NCI-H446 (cell line): Measurements from ENCODE around the gene OAS3.
"Not testable (repeated sequence)": the region's sequence is repeated elsewhere in the genome, so short reads cannot be mapped to it uniquely, and the experiment has no call there.

ENCODE experiments used
- DNase-seq, 2 experiments: peaks; one replicate each; lab custom pipeline; 2025; lab: John Stamatoyannopoulos, UW

Gene OAS3, protein sequence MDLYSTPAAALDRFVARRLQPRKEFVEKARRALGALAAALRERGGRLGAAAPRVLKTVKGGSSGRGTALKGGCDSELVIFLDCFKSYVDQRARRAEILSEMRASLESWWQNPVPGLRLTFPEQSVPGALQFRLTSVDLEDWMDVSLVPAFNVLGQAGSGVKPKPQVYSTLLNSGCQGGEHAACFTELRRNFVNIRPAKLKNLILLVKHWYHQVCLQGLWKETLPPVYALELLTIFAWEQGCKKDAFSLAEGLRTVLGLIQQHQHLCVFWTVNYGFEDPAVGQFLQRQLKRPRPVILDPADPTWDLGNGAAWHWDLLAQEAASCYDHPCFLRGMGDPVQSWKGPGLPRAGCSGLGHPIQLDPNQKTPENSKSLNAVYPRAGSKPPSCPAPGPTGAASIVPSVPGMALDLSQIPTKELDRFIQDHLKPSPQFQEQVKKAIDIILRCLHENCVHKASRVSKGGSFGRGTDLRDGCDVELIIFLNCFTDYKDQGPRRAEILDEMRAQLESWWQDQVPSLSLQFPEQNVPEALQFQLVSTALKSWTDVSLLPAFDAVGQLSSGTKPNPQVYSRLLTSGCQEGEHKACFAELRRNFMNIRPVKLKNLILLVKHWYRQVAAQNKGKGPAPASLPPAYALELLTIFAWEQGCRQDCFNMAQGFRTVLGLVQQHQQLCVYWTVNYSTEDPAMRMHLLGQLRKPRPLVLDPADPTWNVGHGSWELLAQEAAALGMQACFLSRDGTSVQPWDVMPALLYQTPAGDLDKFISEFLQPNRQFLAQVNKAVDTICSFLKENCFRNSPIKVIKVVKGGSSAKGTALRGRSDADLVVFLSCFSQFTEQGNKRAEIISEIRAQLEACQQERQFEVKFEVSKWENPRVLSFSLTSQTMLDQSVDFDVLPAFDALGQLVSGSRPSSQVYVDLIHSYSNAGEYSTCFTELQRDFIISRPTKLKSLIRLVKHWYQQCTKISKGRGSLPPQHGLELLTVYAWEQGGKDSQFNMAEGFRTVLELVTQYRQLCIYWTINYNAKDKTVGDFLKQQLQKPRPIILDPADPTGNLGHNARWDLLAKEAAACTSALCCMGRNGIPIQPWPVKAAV

DNA sequence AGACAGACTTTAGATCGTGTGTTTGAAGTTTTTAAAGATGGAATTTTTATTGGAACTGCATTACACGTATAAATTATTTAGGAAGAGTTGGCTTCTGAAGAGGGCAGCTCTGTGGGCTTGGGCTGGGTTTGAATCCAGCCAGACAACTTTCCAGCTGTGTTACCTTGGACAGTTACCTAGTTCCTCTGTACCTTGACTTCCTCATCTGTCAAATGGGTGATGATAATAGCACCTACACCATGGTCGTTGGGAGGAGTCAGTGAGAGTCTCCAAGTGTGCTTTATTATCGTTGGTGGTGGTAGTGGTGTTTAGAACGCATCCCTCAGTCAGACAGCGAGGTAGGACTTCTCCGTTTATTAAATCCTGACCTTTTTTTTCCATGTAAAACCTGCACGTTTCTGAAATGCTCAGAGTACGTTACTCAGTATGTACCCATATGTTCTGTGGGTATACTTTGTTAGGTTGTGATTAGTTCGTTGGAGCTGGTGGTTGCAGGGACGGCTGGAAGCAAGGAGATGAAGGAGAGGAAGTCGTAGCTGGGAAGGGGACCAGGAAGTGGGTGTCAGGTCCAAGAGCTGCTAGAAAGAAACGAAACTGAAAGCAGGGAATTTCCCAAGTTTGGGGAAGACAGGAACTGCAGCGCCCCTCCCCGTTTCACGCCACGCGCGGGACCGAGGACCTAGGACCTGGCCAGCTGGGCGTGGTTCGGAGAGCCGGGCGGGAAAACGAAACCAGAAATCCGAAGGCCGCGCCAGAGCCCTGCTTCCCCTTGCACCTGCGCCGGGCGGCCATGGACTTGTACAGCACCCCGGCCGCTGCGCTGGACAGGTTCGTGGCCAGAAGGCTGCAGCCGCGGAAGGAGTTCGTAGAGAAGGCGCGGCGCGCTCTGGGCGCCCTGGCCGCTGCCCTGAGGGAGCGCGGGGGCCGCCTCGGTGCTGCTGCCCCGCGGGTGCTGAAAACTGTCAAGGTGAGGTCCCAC is at the start of gene OAS3:
Gene OAS3 (plus strand): TSS at position 734 of the 979 bp plus-strand sequence. CDS start 57 bp downstream, at position 791.
- DNase-seq = no peak

DNA sequence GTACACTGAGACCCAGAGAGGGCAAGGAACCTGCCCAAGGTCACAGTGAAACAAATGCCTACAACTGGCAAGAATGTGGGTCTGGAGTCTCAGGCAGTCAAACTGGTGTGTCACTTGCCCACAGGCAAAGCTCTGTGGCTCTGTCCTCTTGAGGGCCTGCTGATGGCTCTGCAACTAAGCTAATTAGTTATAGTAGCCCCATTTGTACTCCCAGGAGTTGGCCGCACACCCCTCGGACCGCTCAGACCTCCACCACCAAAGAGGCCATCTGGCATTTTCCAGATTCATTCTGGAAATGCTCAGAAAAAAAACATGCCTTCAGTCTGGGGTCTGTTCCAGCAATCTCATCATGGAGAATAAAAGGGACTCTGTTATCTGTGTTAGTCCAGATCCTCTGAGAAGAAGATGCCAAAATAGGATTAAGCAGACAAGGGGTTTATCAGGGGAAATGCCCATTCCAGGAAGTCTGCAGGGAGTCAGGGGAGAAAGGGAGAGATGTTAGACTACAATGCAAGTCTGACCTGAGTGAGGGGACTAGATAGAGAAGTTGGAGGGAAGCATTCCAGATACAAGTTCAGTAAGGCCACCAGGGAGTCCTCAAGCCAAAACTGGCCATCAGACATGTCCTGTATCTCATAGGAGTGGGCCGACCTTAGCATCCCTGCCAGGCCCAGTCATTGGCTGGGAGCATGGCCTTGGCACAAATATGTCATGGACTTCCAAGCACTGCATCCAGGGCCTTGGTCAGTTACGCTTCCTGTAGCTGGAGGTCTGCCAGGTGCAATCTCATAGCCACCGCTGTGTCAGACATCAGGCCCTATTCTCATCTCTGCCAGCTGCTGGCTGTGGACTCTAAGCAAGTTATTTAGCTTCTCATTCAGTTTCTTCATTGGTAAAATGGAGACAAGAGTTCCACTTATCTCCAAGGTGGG is 46.9 kb upstream of the OAS3 start:
- DNase-seq = peak in 1 of 2 experiments; percentile 73

DNA sequence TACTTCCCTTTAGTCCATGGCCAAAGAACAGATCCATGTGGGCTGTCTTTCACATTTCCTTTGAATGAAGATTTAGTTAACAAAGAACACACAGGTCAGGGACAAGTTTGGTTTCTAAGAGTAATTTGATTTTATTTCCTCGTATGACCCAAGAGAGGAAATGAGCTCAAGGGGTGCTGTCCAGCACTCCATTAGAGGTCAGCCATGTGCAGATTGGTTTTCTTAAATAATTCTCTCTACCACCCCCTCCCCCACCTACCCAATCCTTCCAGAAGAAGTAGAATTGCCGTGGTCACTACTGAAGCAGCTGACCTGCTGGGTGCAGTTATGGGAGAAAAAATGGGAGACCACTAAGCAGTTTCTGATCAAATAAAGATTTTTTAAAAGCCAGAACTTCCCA is 45.4 kb upstream of the OAS3 start:
- DNase-seq = no peak

DNA sequence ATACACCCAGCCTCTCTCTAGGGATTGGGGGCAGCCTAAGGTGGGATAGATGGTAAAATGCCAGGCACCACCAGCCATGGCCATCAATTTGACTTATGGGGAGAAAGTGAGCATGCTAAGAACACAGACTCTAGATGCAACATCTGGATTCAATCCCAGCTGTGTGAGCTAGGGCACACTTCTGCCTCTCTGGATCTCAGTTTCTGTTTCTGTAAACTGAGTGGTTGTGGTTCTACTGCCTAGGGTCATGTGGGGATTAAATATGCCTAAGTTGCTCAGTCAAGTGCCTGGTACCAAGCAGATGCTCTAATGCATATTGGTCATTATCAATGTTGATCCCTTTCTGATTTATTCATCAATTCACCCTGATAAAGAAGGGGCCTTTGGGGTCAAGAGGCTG is 44.1 kb upstream of the OAS3 start:
- no peak for DNase-seq

DNA sequence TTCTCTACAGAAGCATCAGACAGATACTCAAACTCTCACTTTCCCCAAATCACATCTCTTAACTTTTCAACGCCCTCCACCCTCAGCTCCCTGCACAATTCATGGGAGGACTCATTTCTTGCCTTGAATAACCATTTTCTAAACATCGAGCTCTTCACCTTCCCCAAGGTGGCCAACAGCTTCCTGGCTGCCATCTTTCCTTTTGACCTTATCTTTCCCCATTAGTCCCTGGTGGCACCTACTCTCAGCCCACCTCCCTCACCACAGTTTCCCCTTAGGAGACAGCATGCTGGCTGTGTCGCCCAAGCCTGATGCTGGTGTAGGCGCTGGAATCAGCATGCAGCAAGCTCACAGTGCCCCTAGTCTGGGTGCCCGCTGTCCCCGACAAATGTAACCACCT is 39.9 kb upstream of the OAS3 start:
- DNase-seq = no peak

DNA sequence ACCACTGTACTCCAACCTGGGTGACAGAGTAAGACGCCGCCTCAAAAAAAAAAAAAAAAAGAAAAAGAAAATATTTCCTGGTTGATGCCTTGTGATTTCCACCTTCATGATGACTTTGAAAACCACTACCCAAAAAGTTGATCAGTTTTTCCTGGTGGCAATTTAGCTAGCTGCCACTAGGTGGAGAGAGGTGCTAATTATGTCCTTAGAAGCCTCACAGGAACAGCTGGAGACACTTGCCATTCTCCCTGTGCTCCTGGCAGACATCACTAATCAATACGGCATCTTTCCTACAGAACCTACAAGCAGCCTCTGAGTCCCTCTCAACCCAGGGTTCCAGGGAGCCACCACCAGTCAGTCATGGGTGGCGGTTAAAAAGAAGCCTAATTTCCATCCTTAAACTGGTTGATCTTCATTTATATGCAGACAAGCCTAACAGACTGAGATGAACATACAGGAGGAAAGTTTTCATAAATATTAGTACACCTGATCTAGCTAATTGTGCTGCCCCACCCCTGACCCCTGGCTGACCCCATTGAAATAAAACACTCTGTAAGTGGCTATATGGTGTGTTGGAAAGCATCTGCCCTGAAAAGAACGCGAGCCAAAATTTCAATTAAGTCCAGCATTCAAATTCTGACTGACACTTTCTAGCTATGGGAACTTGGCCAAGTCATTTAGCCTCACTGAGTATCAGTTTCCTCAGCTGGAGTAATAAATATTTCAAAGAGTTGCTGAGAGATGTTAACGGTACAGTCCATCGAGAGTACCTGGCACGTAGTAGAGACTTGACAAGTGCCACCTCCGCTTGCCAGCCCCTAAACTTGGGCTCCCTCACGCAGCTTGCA is 37.8 kb upstream of the OAS3 start:
- peak; percentile 86 to 93 for DNase-seq

DNA sequence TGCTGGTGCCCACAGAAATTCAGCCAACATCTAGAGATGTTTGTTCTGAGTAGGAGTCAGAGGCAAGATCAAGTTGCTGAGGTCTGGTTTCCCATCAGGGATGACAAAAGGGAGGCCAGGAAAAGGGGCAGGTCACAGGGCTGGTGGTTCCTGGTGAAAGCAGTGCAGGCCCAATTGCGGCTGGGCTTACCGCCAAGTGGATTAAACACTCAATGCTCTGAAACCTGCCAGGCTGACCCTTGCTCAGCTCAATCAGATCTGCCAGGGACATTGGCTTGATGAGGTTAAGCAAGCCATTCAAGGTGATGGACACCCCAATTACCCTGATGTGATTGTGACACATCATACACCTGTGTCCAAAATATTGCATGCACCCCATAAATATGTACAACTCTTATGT is 37.0 kb upstream of the OAS3 start:
- peak in 1 of 2 experiments; percentile 84 for DNase-seq

DNA sequence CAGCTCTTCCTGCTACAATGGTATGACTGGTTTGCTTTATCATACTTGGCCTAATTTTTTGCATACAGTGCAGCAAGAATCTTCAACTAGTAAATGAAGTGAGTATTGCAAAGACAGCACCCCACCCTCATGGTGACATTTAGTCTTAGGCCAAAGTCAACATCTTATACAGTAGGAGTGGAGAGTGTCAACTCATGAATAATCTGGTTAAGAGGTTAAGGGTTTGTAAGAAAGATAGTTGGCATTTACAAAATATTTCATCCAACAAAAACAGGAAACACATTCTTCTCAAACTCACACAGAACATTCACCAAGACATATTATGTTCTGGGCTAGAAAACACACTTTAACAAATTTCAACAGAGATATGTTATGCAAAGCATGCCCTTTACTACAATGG is 33.7 kb upstream of the OAS3 start:
- DNase-seq = peak in 1 of 2 experiments; percentile 5

DNA sequence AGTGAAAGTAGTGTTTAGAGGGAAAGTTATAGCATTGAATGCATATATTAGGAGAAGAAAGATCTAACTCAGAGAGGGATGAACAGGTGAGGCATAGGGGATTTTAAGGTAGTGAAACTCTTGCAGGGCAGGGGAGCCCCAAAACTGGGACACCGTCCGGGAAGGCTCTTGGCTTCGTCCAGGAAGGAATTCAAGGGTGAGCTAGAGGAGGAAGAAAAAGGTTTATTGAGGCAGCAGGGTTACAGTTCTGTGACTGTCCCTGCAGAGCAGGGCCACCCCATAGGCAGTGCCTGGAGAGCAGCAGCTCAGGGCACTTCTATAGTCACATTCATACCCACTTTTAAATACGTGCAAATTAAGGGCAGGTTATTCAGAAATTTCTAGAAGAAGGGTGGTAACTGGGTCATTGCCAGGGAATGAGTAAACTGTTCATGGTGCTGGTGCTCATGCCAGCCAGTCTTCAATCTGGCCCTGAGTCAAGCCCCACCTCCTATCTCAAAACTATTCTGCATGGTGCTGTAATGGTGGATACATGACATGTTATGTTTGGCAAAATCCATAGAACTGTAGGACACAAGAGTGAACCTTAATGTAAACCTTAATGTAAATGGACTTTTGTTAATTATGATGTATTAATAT is 32.7 kb upstream of the OAS3 start:
- DNase-seq = peak; percentile 29 to 71

DNA sequence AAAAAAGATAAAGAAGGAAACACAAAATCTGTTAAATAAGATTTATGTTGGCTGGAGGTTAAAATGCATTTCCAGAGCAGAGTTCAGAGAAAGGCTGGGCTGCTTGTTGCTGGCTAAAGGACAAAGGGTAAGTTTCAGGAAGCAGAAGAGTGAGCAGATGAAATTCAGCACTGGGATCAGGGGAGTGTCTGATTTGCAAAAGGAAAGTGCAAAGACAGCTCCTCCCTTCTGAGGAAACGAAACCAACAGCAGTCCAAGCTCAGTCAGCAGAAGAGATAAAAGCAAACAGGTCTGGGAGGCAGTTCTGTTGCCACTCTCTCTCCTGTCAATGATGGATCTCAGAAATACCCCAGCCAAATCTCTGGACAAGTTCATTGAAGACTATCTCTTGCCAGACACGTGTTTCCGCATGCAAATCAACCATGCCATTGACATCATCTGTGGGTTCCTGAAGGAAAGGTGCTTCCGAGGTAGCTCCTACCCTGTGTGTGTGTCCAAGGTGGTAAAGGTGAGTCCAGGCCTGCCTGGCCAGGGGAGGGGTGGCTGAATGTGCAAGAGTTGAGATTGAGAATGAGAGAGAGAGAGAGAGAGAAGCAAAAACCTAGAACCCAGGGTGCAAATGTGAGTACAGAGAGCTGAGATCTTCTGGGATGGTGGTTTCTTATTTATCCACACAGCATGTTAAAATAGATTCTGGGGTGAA is 31.4 kb upstream of the OAS3 start, which contains the start of gene OAS1:
Gene OAS1 (plus strand): TSS at position 251 of the 703 bp plus-strand sequence. CDS start 78 bp downstream, at position 329.
- DNase-seq = peak in 1 of 2 experiments; percentile 59

DNA sequence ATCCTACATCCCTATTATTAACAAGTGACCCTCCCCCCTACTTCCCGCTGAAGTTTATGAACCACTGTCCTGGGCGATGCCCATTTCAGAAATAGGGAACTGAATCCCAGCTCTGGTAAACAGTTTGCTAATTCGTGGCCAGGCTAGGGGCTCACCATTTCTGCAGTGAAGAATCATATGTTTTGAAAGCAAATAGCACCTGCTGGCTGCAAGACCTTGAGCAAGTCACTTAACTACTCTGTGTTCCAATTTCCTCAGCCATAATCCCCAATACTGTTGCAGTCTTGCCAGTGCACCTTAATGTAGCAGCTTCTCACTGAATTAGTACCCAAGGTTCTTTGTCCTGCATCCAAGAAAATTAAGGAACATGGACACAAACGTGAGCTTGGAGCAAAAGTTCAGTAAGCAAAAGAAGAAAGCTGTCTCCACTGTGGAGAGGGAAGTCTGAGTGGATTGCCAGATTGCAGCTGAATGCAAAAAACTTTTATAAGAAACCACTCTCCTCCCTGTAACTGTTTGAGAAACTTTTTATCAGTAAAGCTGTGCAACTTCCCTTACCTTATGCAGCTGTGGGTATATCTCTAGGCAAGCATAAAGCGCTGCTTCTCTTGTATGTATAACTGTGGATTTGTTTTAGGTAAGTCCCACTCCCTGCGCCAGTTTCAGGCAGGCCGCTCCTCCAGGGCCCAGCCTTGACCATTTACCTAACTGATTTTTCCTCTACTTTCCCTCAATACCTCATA is 30.7 kb upstream of the OAS3 start:
- DNase-seq = no peak

DNA sequence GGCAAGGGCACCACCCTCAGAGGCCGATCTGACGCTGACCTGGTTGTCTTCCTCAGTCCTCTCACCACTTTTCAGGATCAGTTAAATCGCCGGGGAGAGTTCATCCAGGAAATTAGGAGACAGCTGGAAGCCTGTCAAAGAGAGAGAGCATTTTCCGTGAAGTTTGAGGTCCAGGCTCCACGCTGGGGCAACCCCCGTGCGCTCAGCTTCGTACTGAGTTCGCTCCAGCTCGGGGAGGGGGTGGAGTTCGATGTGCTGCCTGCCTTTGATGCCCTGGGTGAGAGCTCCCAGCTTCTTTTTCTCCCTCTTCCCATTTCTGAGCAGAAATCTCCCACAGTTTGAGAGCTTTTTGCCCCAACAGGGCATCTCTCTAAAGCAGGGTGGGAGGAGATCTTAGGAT is 29.7 kb upstream of the OAS3 start:
- peak in 1 of 2 experiments; percentile 8 for DNase-seq

DNA sequence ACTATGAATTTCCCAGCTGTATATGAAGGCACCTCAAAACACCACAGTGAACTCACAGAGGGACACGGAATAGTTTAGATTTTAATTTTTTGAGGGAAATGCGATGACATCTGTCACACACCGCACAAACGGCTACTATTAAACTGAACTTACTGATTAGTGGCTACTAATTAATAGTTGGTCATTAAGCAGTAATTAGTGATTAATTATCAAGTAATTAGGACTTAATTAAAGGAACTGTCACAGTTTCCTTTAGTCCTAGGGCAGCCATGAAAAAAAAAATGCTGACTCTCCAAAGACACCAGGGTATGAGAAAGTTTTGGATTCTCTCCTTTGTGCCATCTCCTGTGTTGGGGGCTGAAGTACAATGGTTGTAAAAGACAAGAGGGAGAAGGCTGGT is 28.6 kb upstream of the OAS3 start:
- no peak for DNase-seq

DNA sequence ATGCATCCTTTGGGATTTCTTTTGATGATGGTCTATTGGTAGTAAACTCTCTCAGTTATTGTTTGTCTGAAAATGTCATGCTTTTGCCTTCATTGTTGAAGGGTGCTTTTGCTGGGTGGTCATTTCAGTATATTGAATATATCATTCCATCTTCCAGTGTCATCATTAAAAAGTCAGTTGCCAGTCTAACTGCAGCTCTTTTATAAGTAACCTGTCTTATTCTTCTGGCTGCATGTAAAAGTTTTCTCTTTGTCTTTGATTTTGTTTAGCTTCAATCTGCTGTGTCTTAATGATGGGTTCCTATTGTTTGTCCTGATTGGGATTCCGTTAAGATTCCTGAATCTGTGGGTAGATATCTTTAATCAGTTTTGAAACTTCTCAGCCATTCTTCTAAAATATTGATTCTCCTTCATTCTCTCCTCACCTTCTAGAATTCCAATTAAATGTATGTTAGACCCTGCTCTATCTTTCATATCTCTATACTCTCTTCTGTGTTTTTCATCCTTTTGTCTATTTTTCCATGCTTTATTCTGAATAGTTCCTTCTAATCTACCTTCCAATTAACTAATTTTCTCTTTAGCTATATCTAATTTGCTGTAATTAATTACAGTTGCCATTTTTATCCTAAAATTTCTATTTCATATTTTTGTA is 25.1 kb upstream of the OAS3 start:
- no peak for DNase-seq

DNA sequence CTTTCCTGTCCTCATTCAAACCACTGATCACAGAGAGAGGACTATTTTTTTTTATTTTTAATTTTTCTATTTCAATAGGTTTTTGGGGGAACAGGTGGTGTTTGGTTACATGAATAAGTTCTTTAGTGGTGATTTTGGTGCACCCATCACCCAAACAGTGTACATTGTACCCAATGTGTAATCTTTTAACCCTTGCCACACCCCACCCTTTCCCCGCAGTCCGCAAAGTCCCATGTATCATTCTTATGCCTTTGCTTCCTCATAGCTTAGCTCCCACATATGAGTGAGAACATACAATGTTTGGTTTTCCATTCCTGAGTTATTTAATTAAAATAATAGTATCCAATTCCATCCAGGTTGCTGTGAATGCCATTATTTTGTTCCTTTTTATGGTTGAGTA is 24.4 kb upstream of the OAS3 start:
- not testable (repeated sequence) for DNase-seq

DNA sequence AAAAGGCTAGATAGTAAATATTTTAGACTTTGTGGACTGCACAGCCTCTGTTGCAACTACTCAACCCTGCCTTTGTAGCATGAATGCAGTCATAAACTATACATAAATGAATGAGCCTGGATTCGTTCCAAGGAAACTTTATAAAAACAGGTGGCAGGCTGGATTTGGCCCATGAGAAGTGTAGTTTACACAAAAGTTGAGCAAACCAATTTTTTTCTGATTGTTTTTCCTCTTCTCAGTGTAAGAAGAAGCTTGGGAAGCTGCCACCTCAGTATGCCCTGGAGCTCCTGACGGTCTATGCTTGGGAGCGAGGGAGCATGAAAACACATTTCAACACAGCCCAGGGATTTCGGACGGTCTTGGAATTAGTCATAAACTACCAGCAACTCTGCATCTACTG is 22.0 kb upstream of the OAS3 start:
- peak; percentile 24 to 73 for DNase-seq

DNA sequence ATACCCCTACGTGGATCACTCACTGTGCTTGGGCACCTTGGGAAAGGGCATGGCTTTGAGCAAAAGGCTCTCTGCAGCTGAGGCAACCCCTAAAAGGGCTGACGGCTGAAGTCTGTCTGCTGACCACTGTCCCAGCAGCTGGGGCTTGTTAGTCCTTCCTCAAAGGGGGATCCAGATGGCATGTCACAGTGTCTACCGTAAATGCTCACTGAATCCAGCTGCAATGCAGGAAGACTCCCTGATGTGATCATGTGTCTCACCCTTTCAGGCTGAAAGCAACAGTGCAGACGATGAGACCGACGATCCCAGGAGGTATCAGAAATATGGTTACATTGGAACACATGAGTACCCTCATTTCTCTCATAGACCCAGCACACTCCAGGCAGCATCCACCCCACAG is 19.2 kb upstream of the OAS3 start:
- DNase-seq = no peak
